Lower leg skin (tissue), 3 donors: ENCODE results near the gene RAB5B.

Source experiments
- POLR2A ChIP-seq, 2 donors: fragments of 450-650 bp; IDR thresholded peaks; one replicate each; pipeline ENCODE4 v1.6.1; 2016 to 2017; ENCODE audit warnings: antibody characterized with exemption in 2 of 2, mild to moderate bottlenecking in 1 of 2, moderate library complexity in 1 of 2
- TF ChIP-seq, protein P1 (sequence below), 3 donors: fragments of 450-650 bp; IDR thresholded peaks; one replicate each; pipeline ENCODE4 v1.5.1; 2016; ENCODE audit warnings: antibody characterized with exemption in 3 of 3, mild to moderate bottlenecking in 3 of 3, moderate library complexity in 2 of 3

DNA sequence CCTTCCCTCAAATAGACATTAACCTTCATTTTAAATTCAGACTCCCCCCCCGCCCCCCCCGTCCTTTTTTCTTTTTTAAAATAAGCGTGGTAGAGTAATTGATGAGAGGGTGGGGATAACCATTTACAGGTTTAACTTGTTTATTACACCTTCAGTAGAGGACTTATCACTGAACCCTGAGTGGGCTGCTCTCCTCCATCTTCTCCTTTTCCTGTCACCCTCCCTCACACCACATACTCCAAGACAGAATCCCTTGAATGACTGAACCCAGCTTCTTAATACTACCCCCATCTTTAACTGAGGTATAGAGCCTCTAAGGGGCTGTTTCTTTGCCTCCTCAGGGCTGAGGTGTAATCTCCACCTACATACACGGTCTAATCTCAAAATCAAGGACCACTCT is 43.3 kb downstream of the RAB5B start:
- no peak for TF ChIP-seq POLR2A (IDR thresholded peaks at IDR 0.05)
- TF ChIP-seq, protein P1, sequence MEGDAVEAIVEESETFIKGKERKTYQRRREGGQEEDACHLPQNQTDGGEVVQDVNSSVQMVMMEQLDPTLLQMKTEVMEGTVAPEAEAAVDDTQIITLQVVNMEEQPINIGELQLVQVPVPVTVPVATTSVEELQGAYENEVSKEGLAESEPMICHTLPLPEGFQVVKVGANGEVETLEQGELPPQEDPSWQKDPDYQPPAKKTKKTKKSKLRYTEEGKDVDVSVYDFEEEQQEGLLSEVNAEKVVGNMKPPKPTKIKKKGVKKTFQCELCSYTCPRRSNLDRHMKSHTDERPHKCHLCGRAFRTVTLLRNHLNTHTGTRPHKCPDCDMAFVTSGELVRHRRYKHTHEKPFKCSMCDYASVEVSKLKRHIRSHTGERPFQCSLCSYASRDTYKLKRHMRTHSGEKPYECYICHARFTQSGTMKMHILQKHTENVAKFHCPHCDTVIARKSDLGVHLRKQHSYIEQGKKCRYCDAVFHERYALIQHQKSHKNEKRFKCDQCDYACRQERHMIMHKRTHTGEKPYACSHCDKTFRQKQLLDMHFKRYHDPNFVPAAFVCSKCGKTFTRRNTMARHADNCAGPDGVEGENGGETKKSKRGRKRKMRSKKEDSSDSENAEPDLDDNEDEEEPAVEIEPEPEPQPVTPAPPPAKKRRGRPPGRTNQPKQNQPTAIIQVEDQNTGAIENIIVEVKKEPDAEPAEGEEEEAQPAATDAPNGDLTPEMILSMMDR (IDR thresholded peaks at IDR 0.05), result no peak
